Prostate gland (tissue), 2 donors: ENCODE measurements around the gene CA12.

Experiments used
- POLR2A ChIP-seq: fragments of 450-650 bp; IDR thresholded peaks from one replicate; pipeline ENCODE4 v1.6.1; 2016; ENCODE audit warnings: antibody characterized with exemption, mild to moderate bottlenecking
- POLR2AphosphoS5 ChIP-seq: sonication (generic); formaldehyde crosslinking; IDR thresholded peaks from one replicate; pipeline ENCODE4 v1.6.1; 2017; ENCODE audit warnings: antibody characterized with exemption
- TF ChIP-seq, protein P1 (sequence below), 4 experiments: fragments of 200-600 bp in 2 of 4; fragments of 450-650 bp in 2 of 4; sonication (generic) in 2 of 4; IDR thresholded peaks; 1 replicate in 3 of 4; 2 replicates in 1 of 4; pipeline ENCODE4 v1.5.1; 2016 to 2019; ENCODE audit warnings: antibody characterized with exemption in 4 of 4, mild to moderate bottlenecking in 2 of 4, moderate library complexity in 2 of 4

DNA sequence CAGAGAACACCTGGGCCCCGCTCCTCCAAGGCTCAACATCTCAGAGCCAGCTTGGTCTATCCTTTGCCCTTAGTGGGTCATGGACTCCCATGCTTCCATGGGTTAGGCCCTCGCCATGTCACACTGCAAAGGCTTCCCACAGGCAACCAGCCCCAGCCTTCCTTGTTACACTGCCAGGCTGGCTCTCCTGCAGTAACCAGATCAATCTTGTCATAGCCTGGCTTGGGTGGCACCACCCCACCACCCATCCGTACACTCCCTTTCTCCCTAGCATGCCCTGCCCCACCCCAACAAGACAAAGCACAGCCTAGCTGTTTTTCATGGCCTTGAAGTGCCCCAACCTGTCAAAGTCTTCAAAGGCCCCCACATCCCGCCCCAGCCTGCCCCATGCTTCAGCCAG lies 30.5 kb downstream of the CA12 start:
- no peak for TF ChIP-seq POLR2A
- TF ChIP-seq, protein P1, sequence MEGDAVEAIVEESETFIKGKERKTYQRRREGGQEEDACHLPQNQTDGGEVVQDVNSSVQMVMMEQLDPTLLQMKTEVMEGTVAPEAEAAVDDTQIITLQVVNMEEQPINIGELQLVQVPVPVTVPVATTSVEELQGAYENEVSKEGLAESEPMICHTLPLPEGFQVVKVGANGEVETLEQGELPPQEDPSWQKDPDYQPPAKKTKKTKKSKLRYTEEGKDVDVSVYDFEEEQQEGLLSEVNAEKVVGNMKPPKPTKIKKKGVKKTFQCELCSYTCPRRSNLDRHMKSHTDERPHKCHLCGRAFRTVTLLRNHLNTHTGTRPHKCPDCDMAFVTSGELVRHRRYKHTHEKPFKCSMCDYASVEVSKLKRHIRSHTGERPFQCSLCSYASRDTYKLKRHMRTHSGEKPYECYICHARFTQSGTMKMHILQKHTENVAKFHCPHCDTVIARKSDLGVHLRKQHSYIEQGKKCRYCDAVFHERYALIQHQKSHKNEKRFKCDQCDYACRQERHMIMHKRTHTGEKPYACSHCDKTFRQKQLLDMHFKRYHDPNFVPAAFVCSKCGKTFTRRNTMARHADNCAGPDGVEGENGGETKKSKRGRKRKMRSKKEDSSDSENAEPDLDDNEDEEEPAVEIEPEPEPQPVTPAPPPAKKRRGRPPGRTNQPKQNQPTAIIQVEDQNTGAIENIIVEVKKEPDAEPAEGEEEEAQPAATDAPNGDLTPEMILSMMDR (IDR thresholded peaks at IDR 0.05): no peak
- TF ChIP-seq POLR2AphosphoS5: no peak
